MCF 10A (cell line): Measurements from ENCODE around the gene ZNF737. TPM values are rescaled to one million over a fixed set of nuclear protein-coding genes. Genes with fewer than 3 reads are reported as not detected.
"Not testable (repeated sequence)": the region's sequence is repeated elsewhere in the genome, so short reads cannot be mapped to it uniquely, and the experiment has no call there.

ENCODE experiments used
- Bru-seq: library from RNA; stranded (reverse); fragments of 400-500 nt; gene quantifications from one replicate; lab custom pipeline; 2021; lab: Mats Ljungman, UMichigan
- BruChase-seq, 2 experiments: library from RNA; stranded (reverse); fragments of 400-500 nt; gene quantifications; one replicate each; lab custom pipeline; 2021; lab: Mats Ljungman, UMichigan
- BruUV-seq: library from RNA; stranded (reverse); fragments of 400-500 nt; replicated peaks from 2 replicates; lab custom pipeline; 2021; lab: Mats Ljungman, UMichigan
- CTCF ChIA-PET: fragments of 300-600 bp; sonication (Branson Sonifier 250); formaldehyde crosslinking; extraction: SDS; loops from one replicate; lab custom pipeline; 2021; ENCODE audit warnings: antibody characterized with exemption, inconsistent platforms; lab: Yijun Ruan, JAX
- POLR2A ChIA-PET: fragments of 300-600, 350-650 bp; sonication (Branson Sonifier 250); formaldehyde crosslinking; extraction: SDS; loops from one replicate; lab custom pipeline; 2020; ENCODE audit warnings: antibody characterized with exemption, inconsistent platforms; lab: Yijun Ruan, JAX
- DNase-seq: peaks from one replicate; pipeline ENCODE4 v3.0.0-alpha.2; 2018; ENCODE audit not compliant: unreplicated experiment
- H3K27ac Mint-ChIP-seq: one replicate; pipeline ENCODE4 v1.8.0; 2022; ENCODE audit warnings: mild to moderate bottlenecking, low read depth, mixed read lengths; ENCODE audit not compliant: unreplicated experiment
- H3K27me3 Mint-ChIP-seq: one replicate; pipeline ENCODE4 v1.8.0; 2022; ENCODE audit warnings: mixed read lengths; ENCODE audit not compliant: insufficient read depth, unreplicated experiment
- H3K36me3 Mint-ChIP-seq: one replicate; pipeline ENCODE4 v1.8.0; 2022; ENCODE audit warnings: mild to moderate bottlenecking, moderate library complexity, mixed read lengths; ENCODE audit not compliant: insufficient read depth, unreplicated experiment
- H3K4me1 Mint-ChIP-seq: one replicate; pipeline ENCODE4 v1.8.0; 2022; ENCODE audit warnings: mixed read lengths; ENCODE audit not compliant: insufficient read depth, unreplicated experiment
- H3K4me3 Mint-ChIP-seq: one replicate; pipeline ENCODE4 v1.8.0; 2022; ENCODE audit warnings: mild to moderate bottlenecking, moderate library complexity, mixed read lengths; ENCODE audit not compliant: unreplicated experiment
- H3K9me3 Mint-ChIP-seq: one replicate; pipeline ENCODE4 v1.8.0; 2022; ENCODE audit warnings: mixed read lengths; ENCODE audit not compliant: unreplicated experiment
- intact Hi-C: fragments of 100-400 bp; cut with micrococcal nuclease; formaldehyde crosslinking; loops from 2 replicates; pipeline ENCODE4 v1.14.1; 2022
- long read RNA-seq: library from polyadenylated mRNA; stranded (forward); transcript quantifications from one replicate; pipeline ENCODE4 v2.0.0, GENCODE V29; 2022
- total RNA-seq: library from RNA; stranded (reverse); gene quantifications from 2 replicates; pipeline ENCODE4 v1.2.3, GENCODE V29; 2022
- TF ChIP-seq, protein P1 (sequence below): fragments of 200-600 bp; IDR thresholded peaks from one replicate; pipeline ENCODE4 v1.8.0; 2022; ENCODE audit warnings: antibody characterized with exemption, mild to moderate bottlenecking; ENCODE audit not compliant: unreplicated experiment

The ZNF737 gene
- 1.1 and 3.2 TPM in 2 replicates for total RNA-seq
- Bru-seq, nascent RNA = percentile 53 among the genes with signal in this experiment
- percentile 41 among the genes with signal in this experiment for BruChase-seq, experiment 1, labeled RNA remaining after a 6-hour chase
- percentile 48 among the genes with signal in this experiment for BruChase-seq, experiment 2, labeled RNA remaining after a 2-hour chase
- long read RNA-seq = 0 reads

DNA sequence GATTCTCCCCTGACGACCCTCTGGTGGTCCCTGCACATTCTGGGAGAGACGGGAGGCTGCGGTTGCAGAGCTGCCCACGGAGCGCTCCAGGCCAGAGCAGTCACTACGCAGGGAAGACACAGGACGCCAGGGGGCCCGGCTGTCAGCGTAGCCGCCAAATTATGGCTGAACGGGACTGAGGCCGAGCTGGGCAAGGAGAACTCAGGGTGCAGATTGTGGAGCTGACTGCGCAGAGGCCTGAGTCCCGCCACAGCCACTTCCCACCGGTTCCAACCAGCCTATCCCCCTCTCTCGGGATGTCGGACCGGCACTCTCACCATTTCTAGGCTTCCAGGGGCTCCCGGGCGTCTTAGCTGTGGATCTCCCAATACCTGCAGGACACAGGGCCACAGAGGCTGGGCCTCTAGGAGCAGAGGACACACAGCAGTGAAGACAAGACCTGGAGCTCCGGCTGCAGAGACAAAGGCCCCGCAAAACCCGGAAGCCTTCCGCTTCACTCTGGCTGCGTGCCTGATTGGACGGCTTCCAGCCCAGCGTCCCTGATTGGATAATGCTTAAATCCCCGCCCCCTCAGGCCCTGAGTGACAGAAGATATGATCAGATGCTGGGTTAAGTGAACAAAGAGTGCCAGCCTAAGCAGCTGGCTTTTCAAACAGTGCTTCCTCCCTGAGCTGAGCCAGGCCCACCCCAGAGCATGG lies at the start of gene ZNF737:
Gene ZNF737, minus strand, starts transcription at position 461 of the 698 bp plus-strand sequence. Its CDS starts 141 bp downstream, at position 320.
- POLR2A ChIA-PET = interaction anchor here (0.7 to 2.1 kb wide), 8 partner anchors 11 to 516 kb away, joined by 3 to 10 read pairs (median 4); partner anchors contain the start of genes ZNF66, ZNF714 and ZNF85

DNA sequence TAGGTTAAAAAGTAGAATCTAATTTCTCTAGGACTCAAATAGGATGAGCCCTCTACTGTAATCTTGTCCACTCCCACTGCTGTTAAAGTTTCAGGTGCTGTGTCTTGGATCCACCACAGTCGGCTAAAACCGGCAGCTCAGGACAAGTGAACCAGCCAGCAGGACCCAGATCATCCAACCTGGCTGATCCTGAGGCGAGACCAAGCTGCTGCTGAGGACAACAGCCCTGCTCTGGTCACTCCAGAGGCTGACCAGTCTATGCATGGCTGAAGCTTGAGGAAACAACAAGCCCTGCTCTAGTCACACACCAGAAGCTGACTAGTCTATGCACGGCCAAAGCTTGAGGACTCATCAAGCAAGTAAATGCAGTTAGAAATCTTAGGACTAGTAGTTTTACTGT lies 49.4 kb upstream of the ZNF737 start:
- BruUV-seq, DNase-seq, intact Hi-C loops, H3K36me3 Mint-ChIP-seq, CTCF ChIA-PET, H3K4me1 Mint-ChIP-seq, H3K27ac Mint-ChIP-seq, H3K27me3 Mint-ChIP-seq, H3K4me3 Mint-ChIP-seq, POLR2A ChIA-PET: not testable (repeated sequence)
- peaks cover 18% of the 10 kb centered on the region for H3K9me3 Mint-ChIP-seq

More for the DNA sequence above, at the start of gene ZNF737:
- Mint-ChIP-seq H3K27me3 (no peaks in the 10 kb centered on the region), H3K27ac (peak within 1 kb of the TSS; percentile 80), H3K9me3 (peaks cover 20% of the 10 kb centered on the region), H3K36me3 (no peaks in the 10 kb centered on the region), H3K4me3 (peak within 1 kb of the TSS; percentile 78), H3K4me1 (no peaks in the 10 kb centered on the region)
- TF ChIP-seq, protein P1, sequence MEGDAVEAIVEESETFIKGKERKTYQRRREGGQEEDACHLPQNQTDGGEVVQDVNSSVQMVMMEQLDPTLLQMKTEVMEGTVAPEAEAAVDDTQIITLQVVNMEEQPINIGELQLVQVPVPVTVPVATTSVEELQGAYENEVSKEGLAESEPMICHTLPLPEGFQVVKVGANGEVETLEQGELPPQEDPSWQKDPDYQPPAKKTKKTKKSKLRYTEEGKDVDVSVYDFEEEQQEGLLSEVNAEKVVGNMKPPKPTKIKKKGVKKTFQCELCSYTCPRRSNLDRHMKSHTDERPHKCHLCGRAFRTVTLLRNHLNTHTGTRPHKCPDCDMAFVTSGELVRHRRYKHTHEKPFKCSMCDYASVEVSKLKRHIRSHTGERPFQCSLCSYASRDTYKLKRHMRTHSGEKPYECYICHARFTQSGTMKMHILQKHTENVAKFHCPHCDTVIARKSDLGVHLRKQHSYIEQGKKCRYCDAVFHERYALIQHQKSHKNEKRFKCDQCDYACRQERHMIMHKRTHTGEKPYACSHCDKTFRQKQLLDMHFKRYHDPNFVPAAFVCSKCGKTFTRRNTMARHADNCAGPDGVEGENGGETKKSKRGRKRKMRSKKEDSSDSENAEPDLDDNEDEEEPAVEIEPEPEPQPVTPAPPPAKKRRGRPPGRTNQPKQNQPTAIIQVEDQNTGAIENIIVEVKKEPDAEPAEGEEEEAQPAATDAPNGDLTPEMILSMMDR = no peak
- intact Hi-C loops = no loop called here
- peak; percentile 82 for DNase-seq
- BruUV-seq = TSS peak; percentile 71
- CTCF ChIA-PET = interaction anchor here (0.5 to 0.6 kb wide), 4 partner anchors 9 to 456 kb away, joined by 3 read pairs; no protein-coding TSS in a partner anchor

- peak overlapping the region; percentile 31 for H3K4me3 Mint-ChIP-seq
- ChIA-PET CTCF (interaction anchor here (0.6 kb wide), 1 partner anchor 781 kb away, joined by 3 read pairs; no protein-coding TSS in a partner anchor), POLR2A (no interaction called here)
- H3K9me3 Mint-ChIP-seq = peaks cover 25% of the 10 kb centered on the region
- no peaks in the 10 kb centered on the region for H3K36me3 Mint-ChIP-seq
- no peak for DNase-seq
- no peaks in the 10 kb centered on the region for H3K27me3 Mint-ChIP-seq
- BruUV-seq = no TSS peak
- intact Hi-C loops = no loop called here
- H3K27ac Mint-ChIP-seq = no peak overlapping the region
- H3K4me1 Mint-ChIP-seq = no peaks in the 10 kb centered on the region
- TF ChIP-seq, protein P1 = no peak
These were observed 47.2 kb upstream of the ZNF737 start for GRCh38 chr19:20612711-20613316.

DNA sequence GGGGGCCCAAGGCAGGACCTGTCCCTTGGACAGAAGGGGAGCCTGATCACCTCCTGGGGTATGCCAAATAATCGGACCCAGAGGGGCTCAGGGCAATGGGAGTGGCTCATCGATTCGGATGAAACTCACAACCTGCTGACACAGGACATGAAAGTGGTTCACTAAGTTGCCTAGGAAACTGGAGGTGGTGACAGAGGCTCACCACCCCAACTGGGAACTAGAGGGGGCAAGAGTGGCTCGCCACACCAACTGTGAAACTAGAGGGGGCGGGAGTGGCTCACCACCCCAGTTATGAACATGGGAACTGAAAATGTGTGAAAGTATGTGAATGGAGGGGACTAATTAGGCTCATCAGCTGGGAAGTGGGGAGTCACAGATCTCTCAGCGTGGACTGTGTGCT lies 46.3 kb upstream of the ZNF737 start:
- H3K4me1 Mint-ChIP-seq = no peaks in the 10 kb centered on the region
- H3K27ac Mint-ChIP-seq = no peak overlapping the region
- peak overlapping the region; percentile 31 for H3K4me3 Mint-ChIP-seq
- DNase-seq = no peak
- H3K36me3 Mint-ChIP-seq = no peaks in the 10 kb centered on the region
- POLR2A ChIA-PET = no interaction called here
- TF ChIP-seq, protein P1 = no peak
- no peaks in the 10 kb centered on the region for H3K27me3 Mint-ChIP-seq
- BruUV-seq = no TSS peak
- H3K9me3 Mint-ChIP-seq = peaks cover 25% of the 10 kb centered on the region
- intact Hi-C loops = no loop called here
- CTCF ChIA-PET = interaction anchor here (0.7 kb wide), 1 partner anchor 301 kb away, joined by 4 read pairs; no protein-coding TSS in a partner anchor
